NCI-H748 (cell line): ENCODE results near the gene SLC41A3.
"Not testable (repeated sequence)": the region's sequence is repeated elsewhere in the genome, so short reads cannot be mapped to it uniquely, and the experiment has no call there.

Experiments used
- DNase-seq: peaks from one replicate; lab custom pipeline; 2025; ENCODE audit not compliant: unreplicated experiment; lab: John Stamatoyannopoulos, UW

Gene SLC41A3

GRCh38 chr3:126083511-126083912 is 412 bp downstream of the SLC41A3 start:
- peak; percentile 65 for DNase-seq

GRCh38 chr3:126083138-126083445 is 832 bp downstream of the SLC41A3 start:
- DNase-seq = no peak

GRCh38 chr3:126082362-126083137 is 1.4 kb downstream of the SLC41A3 start:
- no peak for DNase-seq

- DNase-seq = peak; percentile 11
Observed at GRCh38 chr3:126081618-126082361, 2.1 kb downstream of the SLC41A3 start.

- no peak for DNase-seq
Observed at GRCh38 chr3:126080970-126081369, 3.0 kb downstream of the SLC41A3 start.

- no peak for DNase-seq
Observed at GRCh38 chr3:126078866-126079265, 5.1 kb downstream of the SLC41A3 start.

GRCh38 chr3:126077754-126078153 is 6.2 kb downstream of the SLC41A3 start:
- no peak for DNase-seq

GRCh38 chr3:126076140-126076539 is 7.8 kb downstream of the SLC41A3 start:
- no peak for DNase-seq

GRCh38 chr3:126070146-126070545 is 13.8 kb downstream of the SLC41A3 start:
- DNase-seq = no peak

GRCh38 chr3:126067959-126068358 is 16.0 kb downstream of the SLC41A3 start:
- no peak for DNase-seq

GRCh38 chr3:126066676-126067075 is 17.2 kb downstream of the SLC41A3 start:
- not testable (repeated sequence) for DNase-seq

- DNase-seq = no peak
Observed at GRCh38 chr3:126065876-126066275, 18.0 kb downstream of the SLC41A3 start.

- DNase-seq = no peak
Observed at GRCh38 chr3:126064627-126065258, 19.2 kb downstream of the SLC41A3 start.

- DNase-seq = no peak
Observed at GRCh38 chr3:126063358-126063965, 20.5 kb downstream of the SLC41A3 start.

GRCh38 chr3:126061301-126062032 is 22.5 kb downstream of the SLC41A3 start:
- DNase-seq = no peak

- DNase-seq = no peak
Observed at GRCh38 chr3:126060613-126061145, 23.2 kb downstream of the SLC41A3 start.

- no peak for DNase-seq
Observed at GRCh38 chr3:126058666-126059065, 25.3 kb downstream of the SLC41A3 start.

- no peak for DNase-seq
Observed at GRCh38 chr3:126057936-126058335, 26.0 kb downstream of the SLC41A3 start.

- no peak for DNase-seq
Observed at GRCh38 chr3:126057501-126057819, 26.5 kb downstream of the SLC41A3 start.

GRCh38 chr3:126056681-126057500 is 27.0 kb downstream of the SLC41A3 start:
- DNase-seq = no peak
